ENCODE results near the gene DNER.

DNA sequence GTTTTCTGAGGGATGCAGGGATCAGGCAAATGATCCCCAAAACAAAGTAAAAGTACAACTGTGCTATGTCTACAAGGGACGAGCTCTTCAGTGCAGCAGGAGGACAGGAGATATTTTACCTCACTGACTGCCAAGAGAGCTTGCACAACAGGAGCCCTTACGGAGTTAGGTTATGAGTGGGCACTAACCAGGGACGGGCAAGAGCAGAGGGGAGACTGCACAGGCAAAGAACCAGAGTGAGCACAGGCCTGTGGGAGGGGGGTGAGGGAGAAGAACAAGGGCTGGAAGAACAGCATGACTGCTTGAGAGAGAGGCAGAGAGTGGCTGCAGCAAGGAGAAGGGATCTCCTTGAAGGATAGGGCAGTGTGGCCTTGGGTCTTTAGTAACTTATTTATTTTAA is 342.1 kb downstream of the DNER start:
- TF ChIP-seq MAX (IDR thresholded peaks at IDR 0.05) = no peak
- TF ChIP-seq CTCF (IDR thresholded peaks at IDR 0.05) = no peak
